Thymus (tissue), 14 donors: ENCODE measurements around the gene SPINK7. TPM values are rescaled to one million over a fixed set of nuclear protein-coding genes. Genes with fewer than 3 reads are reported as not detected.
"Not testable (repeated sequence)": the region's sequence is repeated elsewhere in the genome, so short reads cannot be mapped to it uniquely, and the experiment has no call there.

Experiments
- DNase-seq, 9 donors: peaks; one replicate each; pipeline ENCODE4 v3.0.0-alpha.2; 2013; ENCODE audit warnings: low spot score in 9 of 9, low read depth in 6 of 9, missing footprints in 1 of 9
- H3K27ac ChIP-seq, 2 donors: one replicate each; pipeline ENCODE4 v1.5.1; 2013; ENCODE audit warnings: control low read depth in 1 of 2, low read depth in 1 of 2, low read length in 1 of 2, mild to moderate bottlenecking in 1 of 2, moderate library complexity in 1 of 2
- H3K27me3 ChIP-seq, 2 donors: one replicate each; pipeline ENCODE4 v1.5.1; 2013; ENCODE audit warnings: low read length in 1 of 2; ENCODE audit not compliant: control insufficient read depth in 2 of 2, insufficient read depth in 1 of 2
- H3K36me3 ChIP-seq, 2 donors: one replicate each; pipeline ENCODE4 v1.5.1; 2013; ENCODE audit warnings: low read length in 1 of 2, mild to moderate bottlenecking in 1 of 2, moderate library complexity in 1 of 2; ENCODE audit not compliant: control insufficient read depth in 2 of 2, insufficient read depth in 2 of 2
- H3K4me1 ChIP-seq, 2 donors: one replicate each; pipeline ENCODE4 v1.5.1; 2013; ENCODE audit warnings: low read length in 2 of 2; ENCODE audit not compliant: control insufficient read depth in 2 of 2, insufficient read depth in 2 of 2
- H3K4me3 ChIP-seq, 2 donors: one replicate each; pipeline ENCODE4 v1.5.1; 2013; ENCODE audit warnings: low read length in 2 of 2, control low read depth in 1 of 2, mild to moderate bottlenecking in 1 of 2
- H3K9me3 ChIP-seq, 2 donors: one replicate each; pipeline ENCODE4 v1.5.1; 2013; ENCODE audit warnings: low read length in 1 of 2, mild to moderate bottlenecking in 1 of 2; ENCODE audit not compliant: control insufficient read depth in 2 of 2, insufficient read depth in 1 of 2
- WGBS: extraction: QIAGEN DNeasy Blood & Tissue Kit; methylation state at CpG from one replicate; pipeline ENCODE4 v1.1.7; 2013; 5-methylcytosine and 5-hydroxymethylcytosine counted together
- long read RNA-seq, 10 donors: transcript quantifications; one replicate each; lab custom pipeline, GENCODE V29; 2026
- polyA plus RNA-seq: library from polyadenylated mRNA; stranded (reverse); fragments of 200-250 nt; gene quantifications from one replicate; pipeline ENCODE4 v1.2.3, GENCODE V29; 2013
- total RNA-seq: library from RNA; stranded (reverse); fragments of 120-200 nt; gene quantifications from one replicate; pipeline ENCODE4 v1.2.4, GENCODE V29; 2013
- donor health status: healthy.

SPINK7 gene
- total RNA-seq, result 1.2 TPM
- 33.6 TPM for polyA plus RNA-seq
- long read RNA-seq, donor 1, result 0 reads
- long read RNA-seq, donor 2, result 0 reads
- long read RNA-seq, donor 3, result 0 reads
- long read RNA-seq, donor 4, result 0 reads
- long read RNA-seq, donor 5, result 0 reads
- long read RNA-seq, donor 6, result 0 reads
- long read RNA-seq, donor 7, result 0 reads
- long read RNA-seq, donor 8, result 0 reads
- long read RNA-seq, donor 9, result 0 reads
- long read RNA-seq, donor 10, partial matches to known transcripts, result 0 of 1 reads
- long read RNA-seq, donor 10, other reads (novel, unspliced or antisense), result 0 of 1 reads

- WGBS, result 85% methylated on average over 3 of the region's 3 CpGs
- Histone ChIP-seq H3K27me3 (no peaks in the 10 kb centered on the region), H3K9me3 (no peaks in the 10 kb centered on the region), H3K4me3 (no peak within 1 kb of the TSS), H3K36me3 (no peaks in the 10 kb centered on the region), H3K27ac (no peak within 1 kb of the TSS), H3K4me1 (no peaks in the 10 kb centered on the region)
- no peak for DNase-seq
Observed at GRCh38 chr5:148312153-148312552, at the start of gene SPINK7. SPINK7 (plus strand) TSS chr5:148312423; CDS start chr5:148312484, 61 bp downstream.

DNA sequence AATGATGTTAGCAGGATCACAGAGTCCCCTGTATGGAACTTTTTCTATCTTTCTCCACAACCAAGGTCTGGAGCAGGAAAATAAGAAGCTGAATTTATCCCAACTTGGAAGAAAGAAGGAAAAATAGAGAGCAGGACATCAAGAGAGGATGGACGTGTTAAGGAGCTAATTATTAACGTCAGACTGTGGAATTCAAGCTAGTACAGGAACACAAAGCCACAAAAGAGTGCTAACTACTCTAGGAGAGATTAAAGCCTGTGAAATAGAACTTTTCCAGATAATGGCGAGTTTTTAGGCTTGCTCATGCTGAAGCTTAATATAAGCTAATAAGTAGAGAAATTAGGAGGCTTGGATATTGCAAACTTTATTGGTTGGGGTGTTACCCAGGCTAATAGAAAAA is 44.3 kb upstream of the SPINK7 start:
- H3K36me3 ChIP-seq, result no peaks in the 10 kb centered on the region
- H3K27ac ChIP-seq, result no peak overlapping the region
- no peaks in the 10 kb centered on the region for H3K9me3 ChIP-seq
- no peaks in the 10 kb centered on the region for H3K27me3 ChIP-seq
- 85% methylated on average over 3 of the region's 3 CpGs for WGBS
- no peak overlapping the region for H3K4me3 ChIP-seq
- H3K4me1 ChIP-seq, result no peaks in the 10 kb centered on the region
- no peak for DNase-seq

- Histone ChIP-seq H3K27me3 (no peaks in the 10 kb centered on the region), H3K36me3 (no peaks in the 10 kb centered on the region), H3K4me3 (no peak within 1 kb of the TSS), H3K4me1 (no peaks in the 10 kb centered on the region), H3K27ac (no peak within 1 kb of the TSS), H3K9me3 (no peaks in the 10 kb centered on the region)
- no peak for DNase-seq
- 93% methylated on average over 4 of the region's 4 CpGs for WGBS
Observed at GRCh38 chr5:148268566-148268965, 43.7 kb upstream of the SPINK7 start, which contains the start of gene SPINK13. SPINK13 (plus strand) TSS chr5:148268794; CDS start chr5:148270073, 1,279 bp downstream.

DNA sequence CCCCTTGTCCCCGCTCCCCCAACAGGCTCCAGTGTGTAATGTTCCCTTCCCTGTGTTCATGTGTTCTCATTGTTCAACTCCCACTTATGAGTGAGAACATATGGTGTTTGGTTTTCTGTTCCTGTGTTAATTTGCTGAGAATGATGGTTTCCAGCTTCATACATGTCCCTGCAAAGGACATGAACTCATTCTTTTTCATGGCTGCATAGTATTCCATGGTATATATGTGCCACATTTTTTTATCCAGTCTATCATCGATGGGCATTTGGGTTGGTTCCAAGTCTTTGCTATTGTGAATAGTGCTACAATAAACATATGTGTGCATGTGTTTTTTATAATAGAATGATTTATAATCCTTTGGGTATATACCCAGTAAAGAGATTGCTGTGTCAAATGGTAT is 37.1 kb upstream of the SPINK7 start:
- not testable (repeated sequence) for H3K9me3 ChIP-seq, H3K27me3 ChIP-seq, H3K36me3 ChIP-seq, H3K4me3 ChIP-seq, H3K4me1 ChIP-seq, H3K27ac ChIP-seq, DNase-seq
- WGBS, result 96% methylated on average over 2 of the region's 2 CpGs

DNA sequence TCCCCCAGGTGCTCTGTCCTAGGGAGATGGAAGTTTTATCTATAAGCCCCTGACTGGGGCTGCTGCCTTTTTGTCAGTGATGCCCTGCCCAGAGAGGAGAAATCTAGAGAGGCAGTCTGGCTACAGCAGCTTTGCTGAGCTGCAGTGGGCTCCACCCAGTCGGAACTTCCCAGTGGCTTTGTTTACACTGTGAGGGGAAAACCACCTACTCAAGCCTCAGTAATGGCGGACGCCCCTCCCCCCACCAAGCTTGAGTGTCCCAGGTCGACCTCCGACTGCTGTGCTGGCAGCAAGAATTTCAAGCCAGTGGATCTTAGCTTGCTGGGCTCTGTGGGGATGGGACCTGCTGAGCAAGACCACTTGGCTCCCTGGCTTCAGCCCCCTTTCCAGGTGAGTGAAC is 31.3 kb upstream of the SPINK7 start:
- H3K9me3 ChIP-seq, H3K36me3 ChIP-seq, H3K27me3 ChIP-seq, DNase-seq, H3K4me3 ChIP-seq, H3K27ac ChIP-seq, H3K4me1 ChIP-seq: not testable (repeated sequence)
- WGBS, result 63% methylated on average over 5 of the region's 5 CpGs

GRCh38 chr5:148281336-148281735 is 30.9 kb upstream of the SPINK7 start:
- not testable (repeated sequence) for H3K36me3 ChIP-seq, H3K27ac ChIP-seq, DNase-seq, H3K27me3 ChIP-seq, H3K9me3 ChIP-seq, H3K4me3 ChIP-seq, H3K4me1 ChIP-seq
- 96% methylated on average over 4 of the region's 4 CpGs for WGBS

DNA sequence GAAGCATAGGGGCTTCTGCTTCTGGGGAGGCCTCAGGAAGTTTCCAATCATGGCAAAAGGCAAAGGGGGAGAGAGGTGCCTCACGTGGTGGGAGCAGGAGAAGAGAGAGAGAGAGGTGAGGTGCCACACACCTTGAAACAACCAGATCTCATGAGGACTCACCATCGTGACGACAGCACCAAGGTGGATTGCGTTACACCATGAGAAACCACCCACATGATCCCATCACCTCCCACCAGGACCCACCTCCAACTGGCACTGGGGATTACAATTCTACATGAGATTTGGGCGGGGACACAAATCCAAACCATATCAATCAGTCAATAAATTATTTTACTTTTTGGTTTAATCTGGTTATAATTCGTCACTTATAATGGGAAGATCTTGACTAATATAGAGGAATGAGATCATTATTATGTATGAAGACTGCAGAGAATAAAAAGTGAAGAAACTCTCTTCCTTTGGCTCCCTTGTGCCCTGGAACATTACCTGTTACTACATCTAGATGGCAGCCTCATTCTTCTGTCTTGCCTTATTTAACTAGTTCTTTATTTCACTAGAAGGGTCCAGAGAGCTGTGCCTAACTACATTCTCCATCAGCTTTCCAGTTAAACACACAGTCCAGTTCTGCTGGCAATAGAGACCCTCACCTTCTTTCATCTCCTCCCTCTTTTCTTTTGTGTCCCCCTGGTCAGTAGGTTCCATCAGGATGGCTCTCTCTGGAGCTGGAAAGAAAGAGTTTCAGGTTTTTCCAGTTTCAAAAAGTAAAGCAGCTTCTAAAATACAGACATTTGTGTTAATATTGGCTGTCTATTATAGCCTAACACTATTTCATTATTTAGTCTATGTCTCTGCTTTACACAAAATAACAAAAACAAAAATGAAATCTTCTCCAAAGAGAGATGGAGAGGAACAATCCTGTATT is 21.7 kb upstream of the SPINK7 start:
- H3K4me3 ChIP-seq, result no peak overlapping the region
- WGBS, result 77% methylated on average over 6 of the region's 6 CpGs
- no peaks in the 10 kb centered on the region for H3K4me1 ChIP-seq
- no peaks in the 10 kb centered on the region for H3K27me3 ChIP-seq
- DNase-seq, result peak in 2 of 9 donors; percentile 0 to 20
- H3K27ac ChIP-seq, result no peak overlapping the region
- H3K9me3 ChIP-seq, result no peaks in the 10 kb centered on the region
- no peaks in the 10 kb centered on the region for H3K36me3 ChIP-seq

DNA sequence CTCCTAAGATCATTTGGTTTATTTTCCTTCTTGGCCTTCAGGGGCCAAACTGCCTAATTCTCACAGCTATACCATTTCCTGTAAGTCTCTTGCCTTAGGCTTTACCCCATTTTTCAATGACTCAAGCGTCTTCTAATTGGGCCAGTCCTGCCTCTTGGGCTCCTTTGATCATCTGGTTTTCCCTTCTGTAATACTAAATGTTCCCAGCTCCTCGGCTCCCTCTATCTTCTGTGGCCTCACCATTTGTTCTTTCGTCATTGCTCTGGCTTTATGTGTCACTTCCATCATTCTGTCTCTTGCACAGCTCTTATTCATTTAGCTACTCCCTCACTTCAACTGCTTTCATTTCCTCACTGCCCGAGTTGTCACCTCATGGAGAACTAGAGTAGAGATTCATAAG is 14.5 kb upstream of the SPINK7 start:
- WGBS, result 90% methylated on average over 4 of the region's 4 CpGs

DNA sequence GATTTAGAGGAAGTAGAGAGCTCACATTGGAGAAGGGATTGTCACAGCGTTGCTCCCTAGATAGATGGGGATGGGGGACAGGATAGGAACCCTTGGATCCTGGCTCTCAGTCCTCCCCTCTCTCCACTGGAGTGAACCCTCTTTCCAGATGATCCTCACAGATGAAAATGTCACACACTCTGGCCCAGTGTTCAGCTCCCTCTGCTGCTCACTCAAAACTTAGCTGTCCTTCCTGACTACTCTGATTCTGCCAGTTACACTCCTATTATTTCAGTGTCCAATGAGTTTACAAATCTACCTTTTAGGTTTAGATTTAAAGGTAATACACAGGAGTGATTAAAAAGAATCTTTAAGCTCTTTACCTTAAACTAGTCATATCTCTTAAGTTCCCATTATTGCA is 5.8 kb upstream of the SPINK7 start:
- WGBS, result 85% methylated on average over 1 of the region's 1 CpG
- H3K4me1 ChIP-seq, result no peaks in the 10 kb centered on the region

More for the DNA sequence above, 14.5 kb upstream of the SPINK7 start:
- H3K27me3 ChIP-seq, result no peaks in the 10 kb centered on the region
- no peak overlapping the region for H3K4me3 ChIP-seq
- H3K4me1 ChIP-seq, result no peaks in the 10 kb centered on the region
- no peaks in the 10 kb centered on the region for H3K9me3 ChIP-seq
- DNase-seq, result no peak
- H3K27ac ChIP-seq, result no peak overlapping the region
- H3K36me3 ChIP-seq, result no peaks in the 10 kb centered on the region

More for the DNA sequence above, 5.8 kb upstream of the SPINK7 start:
- Histone ChIP-seq H3K9me3 (no peaks in the 10 kb centered on the region), H3K27ac (no peak overlapping the region), H3K27me3 (no peaks in the 10 kb centered on the region), H3K4me3 (no peak overlapping the region), H3K36me3 (no peaks in the 10 kb centered on the region)
- no peak for DNase-seq
